ENCODE measurements around the gene DAB2IP. TPM values are rescaled to one million over a fixed set of nuclear protein-coding genes. Genes with fewer than 3 reads are reported as not detected.

DAB2IP gene
- total RNA-seq, 3 donors from 2014 or later = 109 to 157 (median 111) TPM

GRCh38 chr9:121781701-121782464 is 130.4 kb downstream of the DAB2IP start:
- ATAC-seq = no peak
- intact Hi-C loops (cut with DNase I, micrococcal nuclease) = no loop called here
- no peaks in the 10 kb centered on the region for H3K9me3 ChIP-seq
- no peak for DNase-seq
- no peaks in the 10 kb centered on the region for H3K4me1 ChIP-seq (ENCODE audit: low read depth)
- H3K36me3 ChIP-seq (ENCODE audit: low read depth) = peaks cover 6% of the 10 kb centered on the region
- TF ChIP-seq CTCF (IDR thresholded peaks at IDR 0.05) = no peak
- H3K4me3 ChIP-seq = no peak overlapping the region

GRCh38 chr9:121782514-121783110 is 131.2 kb downstream of the DAB2IP start:
- Histone ChIP-seq H3K9me3 (no peaks in the 10 kb centered on the region), H3K4me3 (no peak overlapping the region), H3K36me3 (ENCODE audit: low read depth) (peaks cover 6% of the 10 kb centered on the region), H3K4me1 (ENCODE audit: low read depth) (no peaks in the 10 kb centered on the region)
- intact Hi-C loops (cut with DNase I, micrococcal nuclease) = no loop called here
- TF ChIP-seq CTCF (IDR thresholded peaks at IDR 0.05) = no peak
- ATAC-seq (no peak), DNase-seq (no peak)

- DNase-seq = no peak
- intact Hi-C loops (cut with DNase I, micrococcal nuclease) = no loop called here
- peaks cover 6% of the 10 kb centered on the region for H3K36me3 ChIP-seq (ENCODE audit: low read depth)
- no peak overlapping the region for H3K4me3 ChIP-seq
- no peaks in the 10 kb centered on the region for H3K4me1 ChIP-seq (ENCODE audit: low read depth)
- no peak for TF ChIP-seq CTCF (IDR thresholded peaks at IDR 0.05)
- H3K9me3 ChIP-seq = no peaks in the 10 kb centered on the region
- ATAC-seq = no peak
Measured at GRCh38 chr9:121783111-121783510, 131.7 kb downstream of the DAB2IP start.

- DNase-seq = no peak
- ATAC-seq = no peak
- Histone ChIP-seq H3K36me3 (ENCODE audit: low read depth) (peaks cover 6% of the 10 kb centered on the region), H3K4me3 (no peak overlapping the region), H3K4me1 (ENCODE audit: low read depth) (no peaks in the 10 kb centered on the region), H3K9me3 (no peaks in the 10 kb centered on the region)
- TF ChIP-seq CTCF (IDR thresholded peaks at IDR 0.05) = no peak
- intact Hi-C loops (cut with DNase I, micrococcal nuclease) = no loop called here
Measured at GRCh38 chr9:121783521-121784507, 132.4 kb downstream of the DAB2IP start.

- Histone ChIP-seq H3K36me3 (ENCODE audit: low read depth) (peaks cover 6% of the 10 kb centered on the region), H3K4me1 (ENCODE audit: low read depth) (no peaks in the 10 kb centered on the region), H3K4me3 (no peak overlapping the region), H3K9me3 (no peaks in the 10 kb centered on the region)
- no peak for TF ChIP-seq CTCF (IDR thresholded peaks at IDR 0.05)
- DNase-seq (no peak), ATAC-seq (no peak)
- intact Hi-C loops (cut with DNase I, micrococcal nuclease) = no loop called here
Measured at GRCh38 chr9:121784731-121785411, 133.4 kb downstream of the DAB2IP start.
